HEK293 (cell line): Measurements from ENCODE around the gene ZNF48.
A peak's percentile ranks its signal among the peaks of the same experiment; 100 is the strongest.

Experiments used
- CTCF ChIP-seq: fragments of 450-650 bp; formaldehyde crosslinking; IDR thresholded peaks from 2 replicates; pipeline ENCODE4 v1.5.1; 2016; ENCODE audit warnings: missing biosample characterization, missing genetic modification characterization
- EGR2 ChIP-seq: fragments of 450-650 bp; formaldehyde crosslinking; IDR thresholded peaks from 2 replicates; pipeline ENCODE4 v1.5.1; 2016; ENCODE audit warnings: low read depth, missing biosample characterization, missing genetic modification characterization
- GLIS1 ChIP-seq: fragments of 450-650 bp; formaldehyde crosslinking; IDR thresholded peaks from 2 replicates; pipeline ENCODE4 v1.5.1; 2016; ENCODE audit warnings: missing biosample characterization, missing genetic modification characterization
- GLIS2 ChIP-seq: fragments of 450-650 bp; formaldehyde crosslinking; IDR thresholded peaks from 2 replicates; pipeline ENCODE4 v1.5.1; 2016; ENCODE audit warnings: missing biosample characterization, missing genetic modification characterization
- PRDM1 ChIP-seq: fragments of 450-650 bp; formaldehyde crosslinking; IDR thresholded peaks from 2 replicates; pipeline ENCODE4; 2016; ENCODE audit warnings: missing biosample characterization, missing genetic modification characterization
- WT1 ChIP-seq: fragments of 450-650 bp; formaldehyde crosslinking; IDR thresholded peaks from 2 replicates; pipeline ENCODE4 v1.5.1; 2016; ENCODE audit warnings: missing biosample characterization, missing genetic modification characterization
- YY1 ChIP-seq: fragments of 450-650 bp; formaldehyde crosslinking; IDR thresholded peaks from 2 replicates; pipeline ENCODE4 v1.5.1; 2018; ENCODE audit warnings: missing biosample characterization, missing genetic modification characterization
- ZBTB17 ChIP-seq: fragments of 450-650 bp; formaldehyde crosslinking; IDR thresholded peaks from 2 replicates; pipeline ENCODE4 v1.5.1; 2016; ENCODE audit warnings: missing biosample characterization, missing genetic modification characterization
- ZFHX2 ChIP-seq: fragments of 450-650 bp; formaldehyde crosslinking; conservative IDR thresholded peaks from 2 replicates; pipeline ENCODE4 v1.5.1; 2016; ENCODE audit warnings: missing biosample characterization, missing genetic modification characterization
- ZIC2 ChIP-seq: fragments of 450-650 bp; formaldehyde crosslinking; IDR thresholded peaks from 2 replicates; pipeline ENCODE4 v1.5.1; 2016; ENCODE audit warnings: missing biosample characterization, missing genetic modification characterization
- ZNF174 ChIP-seq: fragments of 450-650 bp; formaldehyde crosslinking; IDR thresholded peaks from 2 replicates; pipeline ENCODE4 v1.5.0; 2017; ENCODE audit warnings: missing biosample characterization, mild to moderate bottlenecking, missing genetic modification characterization
- ZNF324 ChIP-seq: fragments of 450-650 bp; formaldehyde crosslinking; IDR thresholded peaks from 2 replicates; pipeline ENCODE4 v1.5.1; 2016; ENCODE audit warnings: missing biosample characterization, missing genetic modification characterization
- ZNF354C ChIP-seq: fragments of 450-650 bp; formaldehyde crosslinking; IDR thresholded peaks from 2 replicates; pipeline ENCODE4 v1.5.1; 2016; ENCODE audit warnings: missing biosample characterization, missing genetic modification characterization, low read depth, borderline replicate concordance
- ZNF366 ChIP-seq: fragments of 450-650 bp; formaldehyde crosslinking; conservative IDR thresholded peaks from 2 replicates; pipeline ENCODE4 v1.5.1; 2016; ENCODE audit warnings: missing biosample characterization, missing genetic modification characterization
- ZNF37A ChIP-seq: fragments of 450-650 bp; IDR thresholded peaks from 2 replicates; pipeline ENCODE4 v1.5.1; 2018; ENCODE audit warnings: missing biosample characterization, missing genetic modification characterization
- ZNF391 ChIP-seq: fragments of 450-650 bp; formaldehyde crosslinking; IDR thresholded peaks from 2 replicates; pipeline ENCODE4 v1.5.1; 2016; ENCODE audit warnings: low read depth, missing biosample characterization, missing genetic modification characterization, borderline replicate concordance
- ZNF514 ChIP-seq: fragments of 450-650 bp; formaldehyde crosslinking; IDR thresholded peaks from 2 replicates; pipeline ENCODE4 v1.5.1; 2016; ENCODE audit warnings: missing biosample characterization, missing genetic modification characterization
- ZNF518A ChIP-seq: fragments of 450-650 bp; formaldehyde crosslinking; conservative IDR thresholded peaks from 2 replicates; pipeline ENCODE4 v1.5.1; 2016; ENCODE audit warnings: low read depth, missing biosample characterization, missing genetic modification characterization
- ZNF530 ChIP-seq: fragments of 450-650 bp; formaldehyde crosslinking; IDR thresholded peaks from 2 replicates; pipeline ENCODE4 v1.5.1; 2016; ENCODE audit warnings: low read depth, missing biosample characterization, missing genetic modification characterization
- ZNF544 ChIP-seq: fragments of 450-650 bp; formaldehyde crosslinking; IDR thresholded peaks from 2 replicates; pipeline ENCODE4 v1.5.0; 2017; ENCODE audit warnings: missing biosample characterization, missing genetic modification characterization
- ZNF548 ChIP-seq: fragments of 450-650 bp; formaldehyde crosslinking; IDR thresholded peaks from 2 replicates; pipeline ENCODE4 v1.5.1; 2016; ENCODE audit warnings: missing biosample characterization, missing genetic modification characterization
- ZNF596 ChIP-seq: fragments of 450-650 bp; IDR thresholded peaks from 2 replicates; pipeline ENCODE4 v1.5.0; 2018; ENCODE audit warnings: missing biosample characterization, mild to moderate bottlenecking, missing genetic modification characterization, moderate library complexity
- ZNF654 ChIP-seq: fragments of 450-650 bp; formaldehyde crosslinking; IDR thresholded peaks from 2 replicates; pipeline ENCODE4 v1.5.1; 2016; ENCODE audit warnings: low read depth, missing biosample characterization, missing genetic modification characterization
- ZNF660 ChIP-seq: fragments of 450-650 bp; IDR thresholded peaks from 2 replicates; pipeline ENCODE4 v1.5.1; 2018; ENCODE audit warnings: missing biosample characterization, mild to moderate bottlenecking, missing genetic modification characterization
- ZNF768 ChIP-seq: fragments of 450-650 bp; formaldehyde crosslinking; IDR thresholded peaks from 2 replicates; pipeline ENCODE4 v1.5.1; 2018; ENCODE audit warnings: missing biosample characterization, mild to moderate bottlenecking, missing genetic modification characterization
- ZSCAN18 ChIP-seq: fragments of 450-650 bp; formaldehyde crosslinking; IDR thresholded peaks from 2 replicates; pipeline ENCODE4 v1.5.1; 2016; ENCODE audit warnings: missing biosample characterization, missing genetic modification characterization
- TF ChIP-seq, protein P1 (sequence below): fragments of 450-650 bp; formaldehyde crosslinking; IDR thresholded peaks from 2 replicates; pipeline ENCODE4 v1.5.1; 2016; ENCODE audit warnings: missing biosample characterization, missing genetic modification characterization
- TF ChIP-seq, protein P2 (sequence below): fragments of 450-650 bp; formaldehyde crosslinking; IDR thresholded peaks from 2 replicates; pipeline ENCODE4 v1.5.1; 2016; ENCODE audit warnings: missing biosample characterization, missing genetic modification characterization
- TF ChIP-seq, protein P3 (sequence below): fragments of 450-650 bp; formaldehyde crosslinking; IDR thresholded peaks from 2 replicates; pipeline ENCODE4 v1.5.1; 2016; ENCODE audit warnings: missing biosample characterization, missing genetic modification characterization

Gene ZNF48

DNA sequence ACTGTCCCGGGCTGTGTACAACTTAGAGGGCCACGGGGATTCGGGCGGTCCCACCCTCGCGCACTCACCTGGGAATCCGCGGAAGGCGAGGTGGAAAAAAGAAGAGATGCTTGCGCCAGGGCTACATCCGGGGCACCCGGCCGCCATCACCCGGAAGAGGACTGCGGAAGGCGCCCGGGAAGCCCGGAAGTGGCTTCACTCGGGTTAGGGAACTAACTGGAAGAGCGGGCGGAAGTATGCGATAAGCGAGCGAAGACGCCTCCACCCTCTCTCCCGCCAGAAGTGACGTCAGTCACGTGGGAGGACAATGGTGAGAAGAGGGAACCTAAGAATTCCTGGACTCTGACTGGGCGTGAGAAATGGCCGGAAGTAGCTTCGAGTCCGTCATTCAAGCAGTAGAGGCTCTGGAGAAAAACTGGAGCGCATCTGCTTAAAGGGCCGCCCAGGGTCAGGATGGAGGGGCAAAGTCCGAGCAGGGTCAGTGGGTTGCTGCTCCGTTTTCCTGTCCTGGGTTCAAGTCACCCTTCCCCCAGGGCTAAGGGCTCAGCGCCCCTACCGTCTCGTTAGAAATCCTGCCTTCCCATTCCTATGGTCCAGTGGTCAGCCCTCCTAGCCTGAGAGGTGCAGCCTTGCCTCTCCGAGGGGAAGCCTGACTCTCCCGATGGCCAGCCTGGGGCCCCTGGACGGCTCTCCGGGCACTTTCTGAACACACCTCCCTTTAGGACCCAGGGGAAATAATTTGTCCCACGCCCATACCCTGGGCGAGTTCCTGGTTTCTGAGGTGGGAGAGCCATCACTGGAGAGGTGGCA, 39.9 kb upstream of the ZNF48 start, which contains the start of gene CD2BP2 (continued):
- TF ChIP-seq, protein P1, sequence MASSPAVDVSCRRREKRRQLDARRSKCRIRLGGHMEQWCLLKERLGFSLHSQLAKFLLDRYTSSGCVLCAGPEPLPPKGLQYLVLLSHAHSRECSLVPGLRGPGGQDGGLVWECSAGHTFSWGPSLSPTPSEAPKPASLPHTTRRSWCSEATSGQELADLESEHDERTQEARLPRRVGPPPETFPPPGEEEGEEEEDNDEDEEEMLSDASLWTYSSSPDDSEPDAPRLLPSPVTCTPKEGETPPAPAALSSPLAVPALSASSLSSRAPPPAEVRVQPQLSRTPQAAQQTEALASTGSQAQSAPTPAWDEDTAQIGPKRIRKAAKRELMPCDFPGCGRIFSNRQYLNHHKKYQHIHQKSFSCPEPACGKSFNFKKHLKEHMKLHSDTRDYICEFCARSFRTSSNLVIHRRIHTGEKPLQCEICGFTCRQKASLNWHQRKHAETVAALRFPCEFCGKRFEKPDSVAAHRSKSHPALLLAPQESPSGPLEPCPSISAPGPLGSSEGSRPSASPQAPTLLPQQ (tag by site-specific recombination), result peak; percentile 70
- TF ChIP-seq GLIS2 (tag by site-specific recombination) (peak; percentile 21; the same call in 1 of the 2 replicates), ZNF518A (tag by site-specific recombination) (peak; percentile 98), ZNF768 (tag by site-specific recombination) (no peak), ZNF37A (tag by site-specific recombination) (no peak), WT1 (tag by site-specific recombination) (no peak; the same call in 1 of the 2 replicates), ZNF514 (tag by site-specific recombination) (no peak), PRDM1 (tag by site-specific recombination) (no peak), ZIC2 (tag by site-specific recombination) (no peak), ZNF324 (tag by site-specific recombination) (peak; percentile 28; the same call in 1 of the 2 replicates), ZNF366 (tag by site-specific recombination) (peak; percentile 83), ZNF596 (tag by site-specific recombination) (peak; percentile 51; the same call in 1 of the 2 replicates), CTCF (peak; percentile 63), YY1 (tag by site-specific recombination) (peak; percentile 89), ZNF548 (tag by site-specific recombination) (no peak), GLIS1 (tag by site-specific recombination) (no peak; the same call in 1 of the 2 replicates), ZNF174 (tag by site-specific recombination) (no peak), ZNF530 (no peak), ZBTB17 (tag by site-specific recombination) (peak; percentile 92), ZNF391 (tag by site-specific recombination) (peak; percentile 92; the same call in 1 of the 2 replicates), ZNF654 (no peak), ZNF544 (no peak), ZNF354C (tag by site-specific recombination) (no peak), ZSCAN18 (tag by site-specific recombination) (0 out of 2 replicates have a peak, but pooled peaks have one; percentile 22), ZNF660 (tag by site-specific recombination) (peak; percentile 32; the same call in 1 of the 2 replicates), ZFHX2 (tag by site-specific recombination) (peak; percentile 93), EGR2 (tag by site-specific recombination) (peak; percentile 89)
- TF ChIP-seq, protein P2, sequence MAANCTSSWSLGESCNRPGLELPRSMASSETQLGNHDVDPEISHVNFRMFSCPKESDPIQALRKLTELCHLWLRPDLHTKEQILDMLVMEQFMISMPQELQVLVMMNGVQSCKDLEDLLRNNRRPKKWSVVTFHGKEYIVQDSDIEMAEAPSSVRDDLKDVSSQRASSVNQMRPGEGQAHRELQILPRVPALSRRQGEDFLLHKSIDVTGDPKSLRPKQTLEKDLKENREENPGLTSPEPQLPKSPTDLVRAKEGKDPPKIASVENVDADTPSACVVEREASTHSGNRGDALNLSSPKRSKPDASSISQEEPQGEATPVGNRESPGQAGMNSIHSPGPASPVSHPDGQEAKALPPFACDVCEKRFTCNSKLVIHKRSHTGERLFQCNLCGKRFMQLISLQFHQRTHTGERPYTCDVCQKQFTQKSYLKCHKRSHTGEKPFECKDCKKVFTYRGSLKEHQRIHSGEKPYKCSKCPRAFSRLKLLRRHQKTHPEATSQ (tag by site-specific recombination), result 0 out of 2 replicates have a peak, but pooled peaks have one; percentile 87
- TF ChIP-seq, protein P3, sequence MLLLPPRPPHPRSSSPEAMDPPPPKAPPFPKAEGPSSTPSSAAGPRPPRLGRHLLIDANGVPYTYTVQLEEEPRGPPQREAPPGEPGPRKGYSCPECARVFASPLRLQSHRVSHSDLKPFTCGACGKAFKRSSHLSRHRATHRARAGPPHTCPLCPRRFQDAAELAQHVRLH (tag by site-specific recombination), result peak; percentile 77
